Upper lobe of left lung (tissue), 4 donors: Measurements from ENCODE around the gene ARID5A.

Experiments used
- POLR2AphosphoS5 ChIP-seq, 2 donors: sonication (generic); formaldehyde crosslinking; IDR thresholded peaks; one replicate each; pipeline ENCODE4 v1.5.1; 2017; ENCODE audit warnings: antibody characterized with exemption in 2 of 2
- TF ChIP-seq, protein P1 (sequence below), 6 experiments: fragments of 450-650 bp in 4 of 6; fragments of 200-600 bp in 2 of 6; sonication (generic) in 2 of 6; IDR thresholded peaks; one replicate each; pipeline ENCODE4 v1.5.1; 2016 to 2019; ENCODE audit warnings: antibody characterized with exemption in 6 of 6

DNA sequence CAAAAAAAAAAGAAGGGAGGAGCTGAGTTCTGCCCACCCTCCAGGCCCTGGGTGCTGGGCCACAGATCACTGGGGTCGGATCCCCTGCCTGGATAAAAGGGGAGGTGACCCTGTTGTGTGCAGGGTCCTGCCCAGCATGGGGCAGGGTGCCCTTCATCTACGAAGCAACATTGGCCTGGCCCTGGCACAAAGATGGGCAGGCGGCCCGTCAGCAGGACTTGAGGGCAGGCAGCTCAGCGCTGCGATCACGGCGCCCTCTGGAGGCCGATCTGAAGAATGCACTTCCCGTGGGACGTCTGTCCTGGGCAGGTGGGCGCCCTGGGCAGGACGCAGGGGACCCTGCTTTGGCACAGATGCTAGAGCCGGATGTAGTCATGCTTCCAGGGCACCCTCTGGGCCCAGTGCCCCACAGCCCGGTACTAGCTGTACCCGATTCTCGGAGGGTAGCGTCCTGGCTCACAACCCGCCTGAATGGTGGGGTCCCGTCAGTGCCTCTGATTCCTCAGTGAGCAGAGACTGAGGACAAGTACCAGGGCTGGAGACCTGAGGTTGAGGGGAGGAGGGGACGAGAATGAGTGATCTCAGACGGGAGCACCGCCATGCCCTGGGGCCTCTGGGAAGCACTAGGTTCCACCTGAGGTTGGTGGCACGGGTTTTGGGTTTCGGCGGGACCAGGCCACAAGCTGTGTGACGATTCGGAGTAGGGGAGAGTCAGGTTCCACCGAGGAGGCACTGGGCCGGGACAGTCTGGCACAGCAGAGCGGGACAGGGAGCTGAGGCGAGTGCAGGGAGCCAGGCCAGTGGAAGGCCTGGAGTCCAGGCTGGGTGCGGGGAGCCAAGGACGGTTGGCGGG, 18.0 kb downstream of the ARID5A start:
- TF ChIP-seq, protein P1, sequence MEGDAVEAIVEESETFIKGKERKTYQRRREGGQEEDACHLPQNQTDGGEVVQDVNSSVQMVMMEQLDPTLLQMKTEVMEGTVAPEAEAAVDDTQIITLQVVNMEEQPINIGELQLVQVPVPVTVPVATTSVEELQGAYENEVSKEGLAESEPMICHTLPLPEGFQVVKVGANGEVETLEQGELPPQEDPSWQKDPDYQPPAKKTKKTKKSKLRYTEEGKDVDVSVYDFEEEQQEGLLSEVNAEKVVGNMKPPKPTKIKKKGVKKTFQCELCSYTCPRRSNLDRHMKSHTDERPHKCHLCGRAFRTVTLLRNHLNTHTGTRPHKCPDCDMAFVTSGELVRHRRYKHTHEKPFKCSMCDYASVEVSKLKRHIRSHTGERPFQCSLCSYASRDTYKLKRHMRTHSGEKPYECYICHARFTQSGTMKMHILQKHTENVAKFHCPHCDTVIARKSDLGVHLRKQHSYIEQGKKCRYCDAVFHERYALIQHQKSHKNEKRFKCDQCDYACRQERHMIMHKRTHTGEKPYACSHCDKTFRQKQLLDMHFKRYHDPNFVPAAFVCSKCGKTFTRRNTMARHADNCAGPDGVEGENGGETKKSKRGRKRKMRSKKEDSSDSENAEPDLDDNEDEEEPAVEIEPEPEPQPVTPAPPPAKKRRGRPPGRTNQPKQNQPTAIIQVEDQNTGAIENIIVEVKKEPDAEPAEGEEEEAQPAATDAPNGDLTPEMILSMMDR (IDR thresholded peaks at IDR 0.05), result peak; percentile 93 to 97 (median 96)
- TF ChIP-seq POLR2AphosphoS5 (IDR thresholded peaks at IDR 0.05), result peak in 1 of 2 donors; percentile 26
